ENCODE results near the gene OLIG2. TPM values are rescaled to one million over a fixed set of nuclear protein-coding genes. Genes with fewer than 3 reads are reported as not detected.

The OLIG2 gene
- total RNA-seq, 1 experiment from 2014 or later = not detected

- H3K4me1 ChIP-seq (ENCODE audit: control insufficient read depth in 1 of 2, insufficient read depth in 2 of 2, low read length in 2 of 2) = no peaks in the 10 kb centered on the region
- CTCF ChIA-PET = no interaction called here
- BruUV-seq (replicated peaks) = no TSS peak
Observed at GRCh38 chr21:33059380-33059841, 33.7 kb downstream of the OLIG2 start.

GRCh38 chr21:33061233-33061632 is 35.5 kb downstream of the OLIG2 start:
- Histone ChIP-seq H3K27ac (ENCODE audit: low read depth, low read length) (no peak overlapping the region), H3K27me3 (ENCODE audit: insufficient read depth, low read length) (peaks cover 34% of the 10 kb centered on the region), H3K36me3 (ENCODE audit: control insufficient read depth in 1 of 2, insufficient read depth in 2 of 2, low read length in 2 of 2) (no peaks in the 10 kb centered on the region), H4K20me1 (ENCODE audit: insufficient read depth) (no peaks in the 10 kb centered on the region), H3K9me2 (ENCODE audit: insufficient read depth) (no peaks in the 10 kb centered on the region), H3K79me2 (ENCODE audit: insufficient read depth, low read length) (no peaks in the 10 kb centered on the region), H3K4me3 (replicated peaks in 1 of 2; ENCODE audit: low read depth in 1 of 2, low read length in 2 of 2) (no peak overlapping the region), H3K4me2 (ENCODE audit: low read length) (no peak overlapping the region), H3K4me1 (ENCODE audit: control insufficient read depth in 1 of 2, insufficient read depth in 2 of 2, low read length in 2 of 2) (no peaks in the 10 kb centered on the region), H3K9ac (ENCODE audit: low read length) (no peak overlapping the region), H2AFZ (ENCODE audit: low read depth, low read length, poor library complexity, severe bottlenecking) (no peak overlapping the region), H3K9me3 (ENCODE audit: control insufficient read depth in 1 of 2, insufficient read depth in 1 of 2, low read depth in 1 of 2, low read length in 2 of 2) (no peaks in the 10 kb centered on the region)
- RAD21 ChIA-PET (ENCODE audit: low non-redundant PET in 1 of 2, low total read pairs in 2 of 2, uncharacterized antibody in 2 of 2, unreplicated experiment in 2 of 2) = no interaction called here
- intact Hi-C loops (cut with micrococcal nuclease) = no loop called here
- POLR2A ChIA-PET = no interaction called here
- DNase-seq (ENCODE audit: low read depth, low spot score) (no peak), ATAC-seq (no peak)
- CTCF ChIA-PET = interaction anchor here (1.0 kb wide), 1 partner anchor 18 kb away, joined by 3 read pairs; no protein-coding TSS in a partner anchor
- no TSS peak for BruUV-seq (replicated peaks)
- TF ChIP-seq, protein P1, sequence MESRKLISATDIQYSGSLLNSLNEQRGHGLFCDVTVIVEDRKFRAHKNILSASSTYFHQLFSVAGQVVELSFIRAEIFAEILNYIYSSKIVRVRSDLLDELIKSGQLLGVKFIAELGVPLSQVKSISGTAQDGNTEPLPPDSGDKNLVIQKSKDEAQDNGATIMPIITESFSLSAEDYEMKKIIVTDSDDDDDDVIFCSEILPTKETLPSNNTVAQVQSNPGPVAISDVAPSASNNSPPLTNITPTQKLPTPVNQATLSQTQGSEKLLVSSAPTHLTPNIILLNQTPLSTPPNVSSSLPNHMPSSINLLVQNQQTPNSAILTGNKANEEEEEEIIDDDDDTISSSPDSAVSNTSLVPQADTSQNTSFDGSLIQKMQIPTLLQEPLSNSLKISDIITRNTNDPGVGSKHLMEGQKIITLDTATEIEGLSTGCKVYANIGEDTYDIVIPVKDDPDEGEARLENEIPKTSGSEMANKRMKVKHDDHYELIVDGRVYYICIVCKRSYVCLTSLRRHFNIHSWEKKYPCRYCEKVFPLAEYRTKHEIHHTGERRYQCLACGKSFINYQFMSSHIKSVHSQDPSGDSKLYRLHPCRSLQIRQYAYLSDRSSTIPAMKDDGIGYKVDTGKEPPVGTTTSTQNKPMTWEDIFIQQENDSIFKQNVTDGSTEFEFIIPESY (IDR thresholded peaks at IDR 0.05; ENCODE audit: extremely low read depth, insufficient replicate concordance, low read length) = no peak
- TF ChIP-seq EGR1 (IDR thresholded peaks at IDR 0.05; ENCODE audit: low read depth) = no peak
- TF ChIP-seq RAD21 (IDR thresholded peaks at IDR 0.05; ENCODE audit: low read depth) = no peak
- TF ChIP-seq SP1 (IDR thresholded peaks at IDR 0.05; ENCODE audit: low read depth) = no peak
- no peak for TF ChIP-seq MAX (IDR thresholded peaks at IDR 0.05)
- TF ChIP-seq ATF3 (IDR thresholded peaks at IDR 0.05) = no peak
- TF ChIP-seq YY1 (IDR thresholded peaks at IDR 0.05; ENCODE audit: extremely low read depth, insufficient replicate concordance, low read depth, low read length) = no peak
- no peak for TF ChIP-seq CEBPB (IDR thresholded peaks at IDR 0.05; ENCODE audit: low read depth)
- TF ChIP-seq POLR2A (IDR thresholded peaks at IDR 0.05; ENCODE audit: borderline replicate concordance, extremely low read depth, insufficient read depth, insufficient read length) = no peak
- no peak for TF ChIP-seq POLR2AphosphoS5 (IDR thresholded peaks at IDR 0.05; ENCODE audit: low read depth, low read length)
- no peak for TF ChIP-seq EZH2phosphoT487 (IDR thresholded peaks at IDR 0.05; ENCODE audit: borderline replicate concordance)
- no peak for TF ChIP-seq JUND (IDR thresholded peaks at IDR 0.05)

More at GRCh38 chr21:33059380-33059841, 33.7 kb downstream of the OLIG2 start:
- no peaks in the 10 kb centered on the region for H3K36me3 ChIP-seq (ENCODE audit: control insufficient read depth in 1 of 2, insufficient read depth in 2 of 2, low read length in 2 of 2)
- no peaks in the 10 kb centered on the region for H4K20me1 ChIP-seq (ENCODE audit: insufficient read depth)
- ATAC-seq (no peak), DNase-seq (ENCODE audit: low read depth, low spot score) (no peak)
- no peaks in the 10 kb centered on the region for H3K79me2 ChIP-seq (ENCODE audit: insufficient read depth, low read length)
- peaks cover 34% of the 10 kb centered on the region for H3K27me3 ChIP-seq (ENCODE audit: insufficient read depth, low read length)
- no peak overlapping the region for H3K4me3 ChIP-seq (replicated peaks in 1 of 2; ENCODE audit: low read depth in 1 of 2, low read length in 2 of 2)
- H3K9me2 ChIP-seq (ENCODE audit: insufficient read depth) = no peaks in the 10 kb centered on the region
- intact Hi-C loops (cut with micrococcal nuclease) = no loop called here
- H3K27ac ChIP-seq (ENCODE audit: low read depth, low read length) = no peak overlapping the region
- no peak for TF ChIP-seq SIN3A (IDR thresholded peaks at IDR 0.05; ENCODE audit: low read depth)
- no peak for TF ChIP-seq CBX3 (IDR thresholded peaks at IDR 0.05; ENCODE audit: low read depth)
- no peak for TF ChIP-seq ZFX (IDR thresholded peaks at IDR 0.05)
- TF ChIP-seq EZH2 (IDR thresholded peaks at IDR 0.05) = no peak
- POLR2A ChIA-PET = no interaction called here
- H3K9ac ChIP-seq (ENCODE audit: low read length) = no peak overlapping the region
- no peak overlapping the region for H2AFZ ChIP-seq (ENCODE audit: low read depth, low read length, poor library complexity, severe bottlenecking)
- RAD21 ChIA-PET (ENCODE audit: low non-redundant PET in 1 of 2, low total read pairs in 2 of 2, uncharacterized antibody in 2 of 2, unreplicated experiment in 2 of 2) = no interaction called here
- no peak overlapping the region for H3K4me2 ChIP-seq (ENCODE audit: low read length)
- H3K9me3 ChIP-seq (ENCODE audit: control insufficient read depth in 1 of 2, insufficient read depth in 1 of 2, low read depth in 1 of 2, low read length in 2 of 2) = no peaks in the 10 kb centered on the region
